GM21717 (cell line): ENCODE data around the gene ATP8B2.
"Not testable (repeated sequence)": the region's sequence is repeated elsewhere in the genome, so short reads cannot be mapped to it uniquely, and the experiment has no call there.

Source experiments
- ATAC-seq: cut with Tn5 transposase; IDR thresholded peaks from one replicate; pipeline ENCODE4 v1.9.1; 2021; ENCODE audit warnings: mild to moderate bottlenecking, moderate library complexity; ENCODE audit not compliant: unreplicated experiment

The ATP8B2 gene

GRCh38 chr1:154344977-154345837 lies 19.9 kb downstream of the ATP8B2 start:
- no peak for ATAC-seq

GRCh38 chr1:154346276-154346917 lies 21.1 kb downstream of the ATP8B2 start:
- ATAC-seq = no peak

- ATAC-seq = no peak
Measured at GRCh38 chr1:154347961-154348360, 22.6 kb downstream of the ATP8B2 start.

GRCh38 chr1:154348429-154349076 lies 23.2 kb downstream of the ATP8B2 start:
- ATAC-seq = no peak

- no peak for ATAC-seq
Measured at GRCh38 chr1:154349121-154349520, 23.8 kb downstream of the ATP8B2 start.

- no peak for ATAC-seq
Measured at GRCh38 chr1:154350383-154350782, 25.1 kb downstream of the ATP8B2 start.

- no peak for ATAC-seq
Measured at GRCh38 chr1:154351363-154352068, 26.2 kb downstream of the ATP8B2 start.

GRCh38 chr1:154352245-154352580 lies 26.9 kb downstream of the ATP8B2 start:
- no peak for ATAC-seq

- no peak for ATAC-seq
Measured at GRCh38 chr1:154352581-154353459, 27.5 kb downstream of the ATP8B2 start.

- no peak for ATAC-seq
Measured at GRCh38 chr1:154353460-154353904, 28.2 kb downstream of the ATP8B2 start.

GRCh38 chr1:154353966-154354365 lies 28.6 kb downstream of the ATP8B2 start:
- ATAC-seq = no peak

GRCh38 chr1:154358519-154358918 lies 33.2 kb downstream of the ATP8B2 start:
- no peak for ATAC-seq

GRCh38 chr1:154360288-154360687 lies 35.0 kb downstream of the ATP8B2 start:
- no peak for ATAC-seq

- not testable (repeated sequence) for ATAC-seq
Measured at GRCh38 chr1:154360881-154361280, 35.6 kb downstream of the ATP8B2 start.

GRCh38 chr1:154361357-154361756 lies 36.0 kb downstream of the ATP8B2 start:
- ATAC-seq = no peak

- ATAC-seq = no peak
Measured at GRCh38 chr1:154371436-154371835, 46.1 kb downstream of the ATP8B2 start.

- not testable (repeated sequence) for ATAC-seq
Measured at GRCh38 chr1:154373777-154374357, 48.5 kb downstream of the ATP8B2 start.

GRCh38 chr1:154379301-154379700 lies 54.0 kb downstream of the ATP8B2 start:
- no peak for ATAC-seq

- no peak for ATAC-seq
Measured at GRCh38 chr1:154384650-154385489, 59.5 kb downstream of the ATP8B2 start.
